HG03354 (cell line): ENCODE results near the gene MRPL4.

Source experiments
- ATAC-seq: cut with Tn5 transposase; IDR thresholded peaks from one replicate; pipeline ENCODE4 v1.9.1; 2021; ENCODE audit warnings: mild to moderate bottlenecking; ENCODE audit not compliant: unreplicated experiment, poor library complexity, severe bottlenecking

MRPL4 gene

DNA sequence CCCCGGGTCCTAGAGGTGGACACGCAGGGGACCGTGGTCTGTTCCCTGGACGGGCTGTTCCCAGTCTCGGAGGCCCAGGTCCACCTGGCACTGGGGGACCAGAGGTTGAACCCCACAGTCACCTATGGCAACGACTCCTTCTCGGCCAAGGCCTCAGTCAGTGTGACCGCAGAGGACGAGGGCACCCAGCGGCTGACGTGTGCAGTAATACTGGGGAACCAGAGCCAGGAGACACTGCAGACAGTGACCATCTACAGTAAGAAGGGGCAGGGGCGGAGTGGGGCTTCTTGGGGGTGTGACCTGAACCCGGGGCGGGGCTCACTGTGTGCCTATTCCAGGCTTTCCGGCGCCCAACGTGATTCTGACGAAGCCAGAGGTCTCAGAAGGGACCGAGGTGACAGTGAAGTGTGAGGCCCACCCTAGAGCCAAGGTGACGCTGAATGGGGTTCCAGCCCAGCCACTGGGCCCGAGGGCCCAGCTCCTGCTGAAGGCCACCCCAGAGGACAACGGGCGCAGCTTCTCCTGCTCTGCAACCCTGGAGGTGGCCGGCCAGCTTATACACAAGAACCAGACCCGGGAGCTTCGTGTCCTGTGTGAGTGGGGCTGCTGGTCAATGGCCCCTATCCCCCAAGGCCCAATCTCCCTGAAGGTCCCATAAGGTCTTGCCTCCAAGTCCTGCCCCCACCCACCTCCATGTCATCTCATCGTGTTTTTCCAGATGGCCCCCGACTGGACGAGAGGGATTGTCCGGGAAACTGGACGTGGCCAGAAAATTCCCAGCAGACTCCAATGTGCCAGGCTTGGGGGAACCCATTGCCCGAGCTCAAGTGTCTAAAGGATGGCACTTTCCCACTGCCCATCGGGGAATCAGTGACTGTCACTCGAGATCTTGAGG lies 32.3 kb downstream of the MRPL4 start:
- ATAC-seq, result no peak

DNA sequence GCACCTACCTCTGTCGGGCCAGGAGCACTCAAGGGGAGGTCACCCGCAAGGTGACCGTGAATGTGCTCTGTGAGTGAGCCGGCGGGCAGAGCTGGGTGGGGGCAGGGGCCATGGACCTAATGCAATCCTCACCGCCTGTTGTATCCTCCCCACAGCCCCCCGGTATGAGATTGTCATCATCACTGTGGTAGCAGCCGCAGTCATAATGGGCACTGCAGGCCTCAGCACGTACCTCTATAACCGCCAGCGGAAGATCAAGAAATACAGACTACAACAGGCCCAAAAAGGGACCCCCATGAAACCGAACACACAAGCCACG lies 32.9 kb downstream of the MRPL4 start:
- ATAC-seq, result no peak

DNA sequence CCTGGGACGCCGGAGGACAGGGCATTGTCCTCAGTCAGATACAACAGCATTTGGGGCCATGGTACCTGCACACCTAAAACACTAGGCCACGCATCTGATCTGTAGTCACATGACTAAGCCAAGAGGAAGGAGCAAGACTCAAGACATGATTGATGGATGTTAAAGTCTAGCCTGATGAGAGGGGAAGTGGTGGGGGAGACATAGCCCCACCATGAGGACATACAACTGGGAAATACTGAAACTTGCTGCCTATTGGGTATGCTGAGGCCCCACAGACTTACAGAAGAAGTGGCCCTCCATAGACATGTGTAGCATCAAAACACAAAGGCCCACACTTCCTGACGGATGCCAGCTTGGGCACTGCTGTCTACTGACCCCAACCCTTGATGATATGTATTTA lies 33.4 kb downstream of the MRPL4 start:
- no peak for ATAC-seq

DNA sequence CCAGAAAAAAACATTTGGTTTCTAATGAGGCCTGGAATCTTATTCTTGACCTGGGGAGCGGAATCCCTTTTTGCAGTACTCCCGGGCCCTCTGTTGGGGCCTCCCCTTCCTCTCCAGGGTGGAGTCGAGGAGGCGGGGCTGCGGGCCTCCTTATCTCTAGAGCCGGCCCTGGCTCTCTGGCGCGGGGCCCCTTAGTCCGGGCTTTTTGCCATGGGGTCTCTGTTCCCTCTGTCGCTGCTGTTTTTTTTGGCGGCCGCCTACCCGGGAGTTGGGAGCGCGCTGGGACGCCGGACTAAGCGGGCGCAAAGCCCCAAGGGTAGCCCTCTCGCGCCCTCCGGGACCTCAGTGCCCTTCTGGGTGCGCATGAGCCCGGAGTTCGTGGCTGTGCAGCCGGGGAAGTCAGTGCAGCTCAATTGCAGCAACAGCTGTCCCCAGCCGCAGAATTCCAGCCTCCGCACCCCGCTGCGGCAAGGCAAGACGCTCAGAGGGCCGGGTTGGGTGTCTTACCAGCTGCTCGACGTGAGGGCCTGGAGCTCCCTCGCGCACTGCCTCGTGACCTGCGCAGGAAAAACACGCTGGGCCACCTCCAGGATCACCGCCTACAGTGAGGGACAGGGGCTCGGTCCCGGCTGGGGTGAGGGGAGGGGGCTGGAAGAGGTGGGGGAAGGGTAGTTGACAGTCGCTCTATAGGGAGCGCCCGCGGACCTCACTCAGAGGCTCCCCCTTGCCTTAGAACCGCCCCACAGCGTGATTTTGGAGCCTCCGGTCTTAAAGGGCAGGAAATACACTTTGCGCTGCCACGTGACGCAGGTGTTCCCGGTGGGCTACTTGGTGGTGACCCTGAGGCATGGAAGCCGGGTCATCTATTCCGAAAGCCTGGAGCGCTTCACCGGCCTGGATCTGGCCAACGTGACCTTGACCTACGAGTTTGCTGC lies 35.1 kb downstream of the MRPL4 start, which contains the start of gene ICAM4:
TSS of gene ICAM4 (plus strand) at position 153 of the 935 bp plus-strand sequence. CDS start at position 211, 58 bp downstream.
- no peak for ATAC-seq

DNA sequence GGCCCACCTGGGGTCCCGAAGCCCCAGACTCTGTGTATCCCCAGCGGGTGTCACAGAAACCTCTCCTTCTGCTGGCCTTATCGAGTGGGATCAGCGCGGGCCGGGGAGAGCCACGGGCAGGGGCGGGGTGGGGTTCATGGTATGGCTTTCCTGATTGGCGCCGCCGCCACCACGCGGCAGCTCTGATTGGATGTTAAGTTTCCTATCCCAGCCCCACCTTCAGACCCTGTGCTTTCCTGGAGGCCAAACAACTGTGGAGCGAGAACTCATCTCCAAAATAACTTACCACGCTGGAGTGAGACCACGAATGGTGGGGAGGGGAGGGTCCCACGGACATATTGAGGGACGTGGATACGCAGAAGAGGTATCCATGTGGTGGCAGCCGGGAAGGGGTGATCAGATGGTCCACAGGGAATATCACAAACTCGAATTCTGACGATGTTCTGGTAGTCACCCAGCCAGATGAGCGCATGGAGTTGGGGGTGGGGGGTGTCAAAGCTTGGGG lies 36.7 kb downstream of the MRPL4 start:
- no peak for ATAC-seq

DNA sequence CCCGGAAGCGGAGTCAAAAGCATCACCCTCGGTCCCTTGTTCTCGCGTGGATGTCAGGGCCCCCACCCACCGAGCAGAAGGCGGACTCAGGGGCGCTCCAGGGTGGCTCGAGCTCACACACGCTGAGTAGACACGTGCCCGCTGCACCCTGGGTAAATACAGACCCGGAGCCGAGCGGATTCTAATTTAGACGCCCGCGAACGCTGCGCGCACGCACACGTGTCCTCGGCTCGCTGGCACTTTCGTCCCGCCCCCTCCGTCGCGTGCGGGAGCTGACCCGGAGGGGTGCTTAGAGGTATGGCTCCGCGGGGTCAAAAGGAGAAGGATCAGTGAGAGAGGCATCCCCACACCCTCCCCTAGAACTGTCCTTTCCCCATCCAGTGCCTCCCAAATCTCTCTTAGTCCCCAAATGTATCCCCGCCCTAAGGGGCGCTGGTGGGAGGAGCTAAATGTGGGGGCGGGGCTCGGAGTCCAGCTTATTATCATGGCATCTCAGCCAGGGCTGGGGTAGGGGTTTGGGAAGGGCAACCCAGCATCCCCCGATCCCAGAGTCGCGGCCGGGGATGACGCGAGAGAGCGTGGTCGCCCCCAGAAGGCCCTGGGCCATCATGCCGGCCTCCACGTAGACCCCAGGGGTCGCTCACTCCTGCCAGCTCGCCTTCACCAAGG lies 37.3 kb downstream of the MRPL4 start:
- ATAC-seq, result no peak

DNA sequence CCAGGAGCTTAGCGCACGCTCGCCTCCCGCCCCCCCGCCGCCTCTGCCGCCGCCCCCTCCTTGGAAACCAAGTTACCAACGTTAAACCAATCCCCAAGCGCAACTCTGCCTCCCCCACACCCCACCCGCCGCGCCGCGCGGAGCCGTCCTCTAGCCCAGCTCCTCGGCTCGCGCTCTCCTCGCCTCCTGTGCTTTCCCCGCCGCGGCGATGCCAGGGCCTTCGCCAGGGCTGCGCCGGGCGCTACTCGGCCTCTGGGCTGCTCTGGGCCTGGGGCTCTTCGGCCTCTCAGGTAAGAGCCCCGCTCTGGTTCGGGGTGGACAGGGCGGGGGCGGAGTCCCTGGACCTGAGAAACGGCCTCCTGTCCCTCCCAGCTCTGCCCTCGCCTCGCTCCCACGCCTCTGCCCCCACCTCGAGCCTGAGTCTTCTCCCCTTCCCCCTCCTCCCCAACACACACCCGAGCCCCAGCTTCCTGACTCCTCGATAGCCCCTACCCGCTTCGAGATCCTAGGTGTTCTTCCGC lies 37.9 kb downstream of the MRPL4 start, which contains the start of gene ICAM5:
TSS of gene ICAM5 (plus strand) at position 117 of the 521 bp plus-strand sequence. CDS start at position 209, 92 bp downstream.
- ATAC-seq, result no peak

DNA sequence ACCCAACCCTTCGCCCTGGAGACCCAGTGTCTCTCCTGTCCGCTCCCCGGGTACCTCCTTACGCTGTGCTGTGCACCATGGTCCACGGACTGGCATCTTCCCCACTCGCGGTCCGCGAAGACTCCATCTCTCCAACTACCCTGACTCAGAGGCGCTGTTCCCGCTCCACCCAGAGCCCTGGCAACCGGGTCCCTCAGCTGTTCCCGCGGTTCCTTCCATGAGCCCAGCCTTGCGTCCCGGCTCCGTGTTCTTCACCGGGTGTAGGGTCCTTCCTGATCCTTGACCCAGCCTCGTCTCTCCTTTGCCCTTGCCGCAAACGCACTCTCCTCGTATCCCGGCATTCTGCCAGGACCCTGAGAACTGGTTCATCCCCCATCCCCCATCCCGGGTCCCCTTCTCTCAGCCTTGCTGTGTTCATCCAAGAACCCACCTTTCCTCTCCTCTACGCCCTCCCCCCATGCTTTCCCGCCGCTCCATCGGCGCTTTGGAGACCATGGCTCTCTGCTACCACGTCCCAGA lies 38.4 kb downstream of the MRPL4 start:
- ATAC-seq, result no peak

DNA sequence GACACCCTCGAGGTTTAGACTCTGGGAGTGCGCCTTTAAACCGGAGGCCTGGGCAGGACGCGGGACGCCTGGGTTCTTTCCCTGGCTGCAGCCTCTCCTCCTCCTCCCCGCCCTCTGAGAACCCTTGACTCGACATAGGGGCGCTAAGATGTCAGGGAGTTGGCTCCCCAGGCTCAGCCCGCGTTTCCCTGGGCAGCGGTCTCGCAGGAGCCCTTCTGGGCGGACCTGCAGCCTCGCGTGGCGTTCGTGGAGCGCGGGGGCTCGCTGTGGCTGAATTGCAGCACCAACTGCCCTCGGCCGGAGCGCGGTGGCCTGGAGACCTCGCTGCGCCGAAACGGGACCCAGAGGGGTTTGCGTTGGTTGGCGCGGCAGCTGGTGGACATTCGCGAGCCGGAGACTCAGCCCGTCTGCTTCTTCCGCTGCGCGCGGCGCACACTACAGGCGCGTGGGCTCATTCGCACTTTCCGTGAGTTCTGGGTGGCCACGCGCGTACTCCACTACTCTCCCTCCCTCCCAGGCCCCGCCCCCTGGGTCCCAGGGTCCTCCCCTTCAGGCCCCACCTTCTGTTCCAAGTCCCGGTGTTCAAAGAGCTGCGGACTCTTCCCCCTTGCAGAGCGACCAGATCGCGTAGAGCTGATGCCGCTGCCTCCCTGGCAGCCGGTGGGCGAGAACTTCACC lies 39.0 kb downstream of the MRPL4 start:
- no peak for ATAC-seq

DNA sequence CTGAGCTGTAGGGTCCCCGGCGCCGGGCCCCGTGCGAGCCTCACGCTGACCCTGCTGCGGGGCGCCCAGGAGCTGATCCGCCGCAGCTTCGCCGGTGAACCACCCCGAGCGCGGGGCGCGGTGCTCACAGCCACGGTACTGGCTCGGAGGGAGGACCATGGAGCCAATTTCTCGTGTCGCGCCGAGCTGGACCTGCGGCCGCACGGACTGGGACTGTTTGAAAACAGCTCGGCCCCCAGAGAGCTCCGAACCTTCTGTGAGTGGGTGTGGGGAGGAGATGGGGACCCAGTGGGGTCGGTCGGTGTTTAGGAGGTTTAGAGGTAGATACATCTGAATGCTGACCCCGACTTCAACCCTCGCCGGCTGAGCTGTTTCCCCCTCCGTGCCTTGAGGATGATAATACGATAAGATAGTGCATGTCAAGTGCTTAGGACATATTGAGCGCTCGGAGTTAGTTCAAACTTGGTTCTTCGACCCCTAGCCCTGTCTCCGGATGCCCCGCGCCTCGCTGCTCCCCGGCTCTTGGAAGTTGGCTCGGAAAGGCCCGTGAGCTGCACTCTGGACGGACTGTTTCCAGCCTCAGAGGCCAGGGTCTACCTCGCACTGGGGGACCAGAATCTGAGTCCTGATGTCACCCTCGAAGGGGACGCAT lies 39.7 kb downstream of the MRPL4 start:
- ATAC-seq, result no peak

DNA sequence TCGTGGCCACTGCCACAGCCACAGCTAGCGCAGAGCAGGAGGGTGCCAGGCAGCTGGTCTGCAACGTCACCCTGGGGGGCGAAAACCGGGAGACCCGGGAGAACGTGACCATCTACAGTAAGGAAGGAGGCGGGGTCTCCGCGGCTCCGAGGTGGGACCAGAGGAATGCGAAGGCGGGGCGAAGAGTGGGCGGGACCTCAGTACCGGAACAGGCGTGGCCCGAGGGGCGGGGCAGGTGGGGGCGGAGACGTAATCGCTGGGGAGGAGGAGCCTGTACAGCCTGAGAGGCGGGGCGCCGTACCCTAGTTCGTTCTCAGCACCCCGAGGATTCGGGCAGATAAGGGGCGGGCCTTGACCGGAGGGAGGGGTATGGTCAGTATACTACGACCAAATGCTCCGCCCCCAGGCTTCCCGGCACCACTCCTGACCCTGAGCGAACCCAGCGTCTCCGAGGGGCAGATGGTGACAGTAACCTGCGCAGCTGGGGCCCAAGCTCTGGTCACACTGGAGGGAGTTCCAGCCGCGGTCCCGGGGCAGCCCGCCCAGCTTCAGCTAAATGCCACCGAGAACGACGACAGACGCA lies 40.3 kb downstream of the MRPL4 start:
- ATAC-seq, result peak; percentile 49

DNA sequence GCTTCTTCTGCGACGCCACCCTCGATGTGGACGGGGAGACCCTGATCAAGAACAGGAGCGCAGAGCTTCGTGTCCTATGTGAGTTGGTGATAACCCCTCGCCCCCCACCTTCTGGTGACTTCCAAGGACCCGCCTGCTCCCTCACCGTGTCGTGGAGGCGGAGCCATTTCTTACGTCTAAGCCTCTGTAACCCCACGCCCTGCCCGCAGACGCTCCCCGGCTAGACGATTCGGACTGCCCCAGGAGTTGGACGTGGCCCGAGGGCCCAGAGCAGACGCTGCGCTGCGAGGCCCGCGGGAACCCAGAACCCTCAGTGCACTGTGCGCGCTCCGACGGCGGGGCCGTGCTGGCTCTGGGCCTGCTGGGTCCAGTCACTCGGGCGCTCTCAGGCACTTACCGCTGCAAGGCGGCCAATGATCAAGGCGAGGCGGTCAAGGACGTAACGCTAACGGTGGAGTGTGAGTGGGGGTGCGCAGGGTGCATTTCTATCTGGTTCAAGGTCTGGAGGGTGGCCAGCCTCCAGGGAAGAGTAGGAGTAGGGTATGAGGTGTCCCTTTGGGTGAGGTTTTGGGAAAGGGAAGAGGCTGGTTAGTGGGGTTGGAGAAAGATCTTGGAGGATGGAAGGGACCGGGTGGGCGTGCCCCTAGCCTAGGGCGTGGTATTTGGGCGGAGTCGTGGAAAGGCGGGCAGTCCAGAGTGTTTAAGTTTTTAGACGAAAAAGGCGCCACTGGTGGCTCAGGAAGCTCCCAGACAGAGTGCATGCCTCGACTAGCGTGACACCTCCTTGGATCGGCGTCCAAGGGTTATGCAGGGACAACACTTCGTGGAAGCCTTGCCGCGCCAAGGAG lies 41.0 kb downstream of the MRPL4 start:
- no peak for ATAC-seq

DNA sequence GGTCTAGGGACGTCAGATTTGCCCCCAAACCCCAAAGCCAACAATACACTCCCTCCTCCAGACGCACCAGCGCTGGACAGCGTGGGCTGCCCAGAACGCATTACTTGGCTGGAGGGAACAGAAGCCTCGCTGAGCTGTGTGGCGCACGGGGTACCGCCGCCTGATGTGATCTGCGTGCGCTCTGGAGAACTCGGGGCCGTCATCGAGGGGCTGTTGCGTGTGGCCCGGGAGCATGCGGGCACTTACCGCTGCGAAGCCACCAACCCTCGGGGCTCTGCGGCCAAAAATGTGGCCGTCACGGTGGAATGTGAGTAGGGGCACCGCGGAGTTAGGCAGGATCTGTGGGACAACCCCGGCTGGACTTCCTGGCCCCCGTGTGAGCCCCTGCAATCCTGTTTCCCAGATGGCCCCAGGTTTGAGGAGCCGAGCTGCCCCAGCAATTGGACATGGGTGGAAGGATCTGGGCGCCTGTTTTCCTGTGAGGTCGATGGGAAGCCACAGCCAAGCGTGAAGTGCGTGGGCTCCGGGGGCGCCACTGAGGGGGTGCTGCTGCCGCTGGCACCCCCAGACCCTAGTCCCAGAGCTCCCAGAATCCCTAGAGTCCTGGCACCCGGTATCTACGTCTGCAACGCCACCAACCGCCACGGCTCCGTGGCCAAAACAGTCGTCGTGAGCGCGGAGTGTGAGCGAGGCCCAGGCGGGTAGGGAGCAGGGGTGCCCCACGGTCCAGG lies 41.8 kb downstream of the MRPL4 start:
- ATAC-seq, result no peak

DNA sequence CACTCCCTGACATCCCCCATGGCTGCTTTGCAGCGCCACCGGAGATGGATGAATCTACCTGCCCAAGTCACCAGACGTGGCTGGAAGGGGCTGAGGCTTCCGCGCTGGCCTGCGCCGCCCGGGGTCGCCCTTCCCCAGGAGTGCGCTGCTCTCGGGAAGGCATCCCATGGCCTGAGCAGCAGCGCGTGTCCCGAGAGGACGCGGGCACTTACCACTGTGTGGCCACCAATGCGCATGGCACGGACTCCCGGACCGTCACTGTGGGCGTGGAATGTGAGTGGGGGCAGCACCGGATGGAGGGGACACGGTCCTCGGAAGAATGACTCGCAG lies 42.3 kb downstream of the MRPL4 start:
- no peak for ATAC-seq

DNA sequence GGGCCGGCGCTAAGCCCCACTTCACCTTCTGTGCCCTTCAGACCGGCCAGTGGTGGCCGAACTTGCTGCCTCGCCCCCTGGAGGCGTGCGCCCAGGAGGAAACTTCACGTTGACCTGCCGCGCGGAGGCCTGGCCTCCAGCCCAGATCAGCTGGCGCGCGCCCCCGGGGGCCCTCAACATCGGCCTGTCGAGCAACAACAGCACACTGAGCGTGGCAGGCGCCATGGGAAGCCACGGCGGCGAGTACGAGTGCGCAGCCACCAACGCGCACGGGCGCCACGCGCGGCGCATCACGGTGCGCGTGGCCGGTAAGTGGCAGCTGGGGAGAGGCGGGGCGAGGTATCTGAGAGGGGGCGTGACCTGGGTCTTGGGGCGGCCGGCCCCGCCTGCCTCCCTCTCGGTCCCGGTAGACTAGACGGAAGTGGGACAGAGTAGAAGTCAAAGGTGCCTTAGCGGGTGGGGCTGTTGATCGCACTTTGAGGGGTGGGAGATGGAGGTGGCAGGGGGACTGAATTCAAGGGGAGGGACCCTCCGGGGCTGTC lies 43.4 kb downstream of the MRPL4 start:
- ATAC-seq, result peak; percentile 47

DNA sequence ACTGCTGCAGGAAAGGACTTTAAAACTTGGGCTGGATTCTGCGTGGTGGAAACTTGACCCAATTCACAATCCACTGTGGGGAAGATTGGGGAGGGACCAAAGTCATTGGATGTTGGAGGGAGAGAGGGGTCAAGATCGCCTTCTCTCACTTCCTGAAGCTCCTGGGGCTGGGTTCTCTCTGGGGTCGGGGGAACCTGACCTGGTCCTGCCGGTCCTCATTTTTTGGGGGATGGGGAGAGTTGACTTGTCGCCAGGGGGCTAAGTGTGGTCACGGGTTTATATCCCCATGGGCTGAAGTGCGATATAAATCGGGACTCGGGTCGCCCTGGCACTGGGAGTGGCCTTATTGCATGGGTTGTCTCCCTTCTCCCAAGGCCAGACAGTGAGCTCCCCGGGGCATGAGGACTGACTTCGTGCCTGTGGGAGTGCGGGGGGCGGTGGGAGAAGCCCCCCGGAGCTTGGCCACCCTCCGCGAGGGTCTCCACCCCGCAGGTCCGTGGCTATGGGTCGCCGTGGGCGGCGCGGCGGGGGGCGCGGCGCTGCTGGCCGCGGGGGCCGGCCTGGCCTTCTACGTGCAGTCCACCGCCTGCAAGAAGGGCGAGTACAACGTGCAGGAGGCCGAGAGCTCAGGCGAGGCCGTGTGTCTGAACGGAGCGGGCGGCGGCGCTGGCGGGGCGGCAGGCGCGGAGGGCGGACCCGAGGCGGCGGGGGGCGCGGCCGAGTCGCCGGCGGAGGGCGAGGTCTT lies 44.0 kb downstream of the MRPL4 start:
- no peak for ATAC-seq
